Dermis blood vessel endothelial cell (primary cell): ENCODE results near the gene IRF9. TPM values are rescaled to one million over a fixed set of nuclear protein-coding genes. Genes with fewer than 3 reads are reported as not detected.

Experiments
- DNase-seq: peaks from one replicate; pipeline ENCODE4 v3.0.0; 2010
- total RNA-seq: library from RNA; depleted of rRNA; stranded (reverse); fragments of >200 nt; gene quantifications from 2 replicates; pipeline ENCODE4 v1.2.3, GENCODE V29; 2014

IRF9 gene
- total RNA-seq, 1 donor from 2014 or later, result 55.5 TPM

- DNase-seq, result no peak
Observed at GRCh38 chr14:24149302-24149969, 11.6 kb upstream of the IRF9 start.

GRCh38 chr14:24150061-24150460, 11.0 kb upstream of the IRF9 start:
- DNase-seq, result no peak

- DNase-seq, result no peak
Observed at GRCh38 chr14:24150567-24150966, 10.5 kb upstream of the IRF9 start.

- no peak for DNase-seq
Observed at GRCh38 chr14:24150993-24151392, 10.1 kb upstream of the IRF9 start.

GRCh38 chr14:24151404-24152080, 9.5 kb upstream of the IRF9 start:
- DNase-seq, result no peak

- no peak for DNase-seq
Observed at GRCh38 chr14:24155100-24155499, 6.0 kb upstream of the IRF9 start.

- DNase-seq, result no peak
Observed at GRCh38 chr14:24156840-24157239, 4.2 kb upstream of the IRF9 start.

- no peak for DNase-seq
Observed at GRCh38 chr14:24157331-24157730, 3.7 kb upstream of the IRF9 start.

GRCh38 chr14:24159777-24160498, 1.1 kb upstream of the IRF9 start:
- no peak for DNase-seq

- DNase-seq, result no peak
Observed at GRCh38 chr14:24160499-24160849, 591 bp upstream of the IRF9 start.

GRCh38 chr14:24162093-24162492, 1.0 kb downstream of the IRF9 start:
- peak; percentile 37 for DNase-seq

GRCh38 chr14:24164518-24164991, 3.5 kb downstream of the IRF9 start:
- no peak for DNase-seq

- no peak for DNase-seq
Observed at GRCh38 chr14:24165785-24166184, 4.7 kb downstream of the IRF9 start.

GRCh38 chr14:24167469-24168114, 6.5 kb downstream of the IRF9 start:
- no peak for DNase-seq

- DNase-seq, result peak; percentile 97
Observed at GRCh38 chr14:24171422-24172260, 10.6 kb downstream of the IRF9 start, which contains the start of gene REC8. Gene REC8 (plus strand): TSS chr14:24172080. CDS start chr14:24172553, 473 bp downstream.

- DNase-seq, result no peak
Observed at GRCh38 chr14:24172261-24172860, 11.3 kb downstream of the IRF9 start.

- no peak for DNase-seq
Observed at GRCh38 chr14:24172871-24173281, 11.8 kb downstream of the IRF9 start.

GRCh38 chr14:24176599-24176998, 15.5 kb downstream of the IRF9 start:
- no peak for DNase-seq

- DNase-seq, result no peak
Observed at GRCh38 chr14:24177041-24177825, 16.2 kb downstream of the IRF9 start.

GRCh38 chr14:24177891-24178290, 16.8 kb downstream of the IRF9 start:
- DNase-seq, result no peak
